T-helper 1 cell treated with Interleukin-12 subunit alpha and Interleukin-12 subunit beta and Interleukin-4 antibody, amounts not matched to agents 30 ng/mL and 1 ng/mL, for 36 hours (primary cell): ENCODE measurements around the gene RPA1. TPM values are rescaled to one million over a fixed set of nuclear protein-coding genes. Genes with fewer than 3 reads are reported as not detected.
"Not testable (repeated sequence)": the region's sequence is repeated elsewhere in the genome, so short reads cannot be mapped to it uniquely, and the experiment has no call there.

Experiments
- intact Hi-C: fragments of 100-400 bp; cut with micrococcal nuclease; formaldehyde crosslinking; loops from one replicate; pipeline ENCODE4 v1.15.1; 2024
- total RNA-seq: library from RNA; stranded (reverse); gene quantifications from 2 replicates; pipeline ENCODE4 v1.2.3, GENCODE V29; 2022

RPA1 gene
- total RNA-seq, 1 donor from 2014 or later: 281 TPM

DNA sequence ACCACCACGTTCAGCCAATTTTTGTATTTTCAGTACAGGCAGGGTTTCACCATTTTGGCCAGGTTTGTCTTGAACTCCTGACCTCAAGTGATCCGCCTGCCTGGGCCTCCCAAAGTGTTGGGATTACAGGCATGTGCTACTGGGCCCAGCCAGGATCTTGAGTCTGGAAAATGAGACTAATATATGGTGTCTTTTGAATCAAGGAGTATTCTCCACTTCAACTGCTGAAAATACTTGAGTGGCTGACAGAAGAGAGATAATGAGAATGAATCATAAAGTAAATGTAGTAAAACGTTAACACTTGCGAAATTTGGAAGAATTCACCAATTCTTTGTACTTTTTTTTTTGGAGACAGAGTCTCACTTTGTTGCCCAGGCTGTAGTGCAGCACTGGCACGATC is 16.7 kb upstream of the RPA1 start:
- intact Hi-C loops: no loop called here

DNA sequence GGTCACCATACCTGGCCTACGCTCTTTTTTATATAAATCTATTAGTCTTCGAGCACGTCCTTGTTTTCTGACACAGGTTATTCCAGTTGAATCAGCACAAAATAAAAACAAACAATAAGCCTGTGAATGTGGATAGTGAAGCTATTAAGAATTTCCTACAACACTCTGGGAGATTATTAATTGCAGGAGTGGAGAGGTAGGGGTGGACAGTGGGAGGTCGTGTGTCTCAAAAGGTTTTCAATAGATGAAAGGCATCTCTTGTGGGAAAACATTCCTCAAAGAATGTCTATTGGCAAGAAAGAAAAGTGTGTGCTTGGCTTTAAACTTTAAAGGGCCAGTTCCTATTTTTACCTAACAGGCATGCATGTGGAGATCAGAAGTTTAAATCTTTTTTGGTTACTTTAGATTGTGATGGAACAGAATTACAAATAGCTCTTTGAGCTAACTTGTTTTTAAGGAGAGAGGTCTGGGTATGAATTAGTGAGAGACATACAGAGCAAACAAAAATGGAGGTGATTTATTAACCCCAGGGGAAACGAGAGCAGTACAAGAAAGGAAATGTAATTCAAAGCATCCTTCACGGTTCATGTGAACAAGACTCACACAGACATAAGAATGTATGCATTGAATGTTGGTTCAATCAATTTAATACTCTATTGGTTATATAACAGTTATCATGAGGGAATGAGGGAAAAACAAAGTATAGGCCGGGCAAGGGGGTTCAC is 9.1 kb upstream of the RPA1 start:
- intact Hi-C loops: no loop called here

DNA sequence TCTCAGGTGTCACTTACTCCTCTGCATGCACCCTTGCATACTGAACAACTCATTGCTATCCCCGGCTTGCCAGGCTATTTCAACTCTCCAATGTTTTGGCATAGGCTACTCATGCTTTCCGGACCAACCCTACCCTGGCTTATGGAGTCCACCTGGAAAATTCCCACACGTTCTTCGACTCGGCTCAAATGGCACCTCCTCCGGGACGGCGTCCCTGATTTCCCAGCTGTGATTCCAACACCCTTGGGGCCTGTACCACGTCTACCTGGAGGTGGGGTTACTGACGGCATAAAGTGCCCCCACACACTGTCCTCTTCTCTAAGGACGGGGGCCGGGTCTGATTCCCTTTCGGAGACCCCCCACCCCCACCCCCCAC is 601 bp upstream of the RPA1 start:
- intact Hi-C loops: loop anchor here (2.0 kb wide), 1 partner anchor 202 kb away; the partner anchor contains the start of gene DPH1

DNA sequence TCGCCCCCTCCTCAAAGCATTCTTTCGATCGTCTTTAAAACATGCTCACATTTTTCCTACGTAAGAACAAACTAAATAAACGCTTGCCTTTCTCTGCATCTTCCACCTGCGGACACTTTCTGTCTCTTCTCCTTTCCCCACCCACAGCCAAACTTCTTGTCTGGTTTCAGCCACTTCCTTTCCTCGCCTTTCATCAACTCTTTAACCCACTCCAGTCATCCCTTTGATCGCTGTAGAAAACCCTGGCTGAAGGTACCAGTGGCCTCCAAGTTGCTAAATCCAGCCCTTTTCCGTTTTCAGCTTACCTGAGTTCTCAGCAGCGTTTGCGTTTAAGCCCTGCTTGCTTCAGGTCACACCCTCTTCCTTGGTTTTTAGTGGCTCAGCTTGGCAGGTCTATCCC is 483 bp downstream of the RPA1 start:
- intact Hi-C loops: loop anchor here (1.0 kb wide), 4 partner anchors 40 to 181 kb away; partner anchors contain the start of gene RILP

DNA sequence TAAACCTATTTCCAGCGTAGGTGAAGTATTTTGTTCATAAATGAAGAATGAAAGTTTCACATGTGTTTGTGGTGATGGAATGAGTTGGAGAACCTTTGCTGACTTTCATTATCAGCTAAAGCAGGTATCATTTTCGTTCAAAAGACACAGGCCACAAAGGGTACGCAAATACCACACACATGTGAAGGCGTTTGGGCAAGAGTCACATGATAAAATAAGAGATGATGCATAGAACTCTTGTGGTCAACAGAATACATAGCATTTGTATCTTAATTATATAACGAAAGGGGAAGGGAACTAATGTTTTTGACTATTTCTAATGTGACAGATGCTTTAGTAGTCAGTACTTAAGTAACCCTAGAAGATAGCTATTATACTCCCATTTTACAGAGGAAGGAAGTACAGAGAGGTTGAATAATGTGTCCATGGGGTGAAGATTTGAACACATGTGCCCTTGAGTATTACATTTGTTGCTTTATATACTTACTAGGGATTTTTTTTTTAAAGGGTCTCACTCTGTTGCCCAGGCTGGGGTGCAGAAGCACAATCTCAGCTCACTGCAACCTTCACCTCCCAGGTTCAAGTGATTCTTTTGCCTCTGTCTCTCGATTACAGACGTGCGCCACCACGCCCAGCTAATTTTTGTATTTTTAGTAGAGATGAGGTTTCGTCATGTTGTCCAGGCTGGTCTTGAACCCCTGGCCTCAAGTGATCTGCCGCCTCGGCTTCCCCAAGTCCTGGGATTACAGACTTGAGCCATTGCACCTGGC is 4.8 kb downstream of the RPA1 start:
- intact Hi-C loops: no loop called here

DNA sequence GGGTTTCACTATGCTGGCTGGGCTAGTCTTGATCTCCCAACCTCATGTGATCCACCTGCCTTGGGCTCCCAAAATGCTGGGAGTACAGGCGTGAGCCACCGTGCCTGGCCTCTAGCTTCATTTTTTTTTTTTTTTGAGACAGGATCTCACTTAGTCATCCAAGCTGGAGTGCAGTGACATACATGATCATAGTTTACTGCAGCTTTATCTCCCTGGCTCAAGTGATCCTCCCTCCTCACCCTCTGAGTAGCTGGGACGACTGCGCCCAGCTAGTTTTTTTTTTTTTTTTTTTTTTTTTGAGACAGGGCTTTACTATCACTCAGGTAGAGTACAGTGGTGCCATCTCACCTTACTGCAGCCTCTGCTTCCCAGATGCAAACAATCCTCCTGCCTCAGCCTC is 9.7 kb downstream of the RPA1 start:
- intact Hi-C loops: no loop called here

DNA sequence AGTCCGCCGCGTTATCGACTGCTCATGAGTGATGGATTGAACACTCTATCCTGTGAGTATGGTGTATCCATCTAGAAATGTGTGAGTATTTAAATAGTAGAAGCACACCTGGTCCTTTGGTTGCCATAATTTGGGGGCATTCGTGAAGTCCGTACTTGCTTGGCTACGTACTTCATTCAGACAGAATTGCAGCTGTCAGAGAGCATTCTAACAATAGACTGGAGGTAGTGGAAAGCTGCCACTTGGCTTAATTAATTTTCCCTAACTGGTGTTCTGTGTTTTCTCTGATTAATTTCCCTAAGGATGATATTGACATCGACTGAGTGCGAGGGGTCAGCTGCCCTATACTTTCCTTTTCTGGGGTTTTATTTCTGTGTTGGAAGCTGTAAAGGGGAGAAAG is 14.1 kb downstream of the RPA1 start:
- intact Hi-C loops: no loop called here

DNA sequence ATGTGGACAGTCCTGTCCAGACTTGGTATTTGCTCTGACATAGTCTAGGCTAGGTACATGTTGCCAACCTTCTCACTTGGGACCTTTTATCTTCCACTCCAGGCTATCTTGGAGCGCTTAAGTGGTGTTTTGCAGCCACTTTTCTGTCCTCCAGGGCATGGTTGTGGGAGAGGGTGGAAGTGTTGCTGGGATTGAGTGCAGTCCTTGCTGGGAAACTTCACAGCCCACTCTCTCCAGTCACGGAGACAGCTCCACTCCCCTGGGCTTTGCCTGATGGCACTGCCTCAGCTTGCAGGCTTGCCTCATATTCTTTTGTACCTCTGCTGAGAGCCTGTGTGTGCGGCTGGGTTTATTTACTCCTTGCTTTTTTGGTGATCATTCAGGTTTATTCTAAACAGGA is 17.4 kb downstream of the RPA1 start:
- intact Hi-C loops: no loop called here

DNA sequence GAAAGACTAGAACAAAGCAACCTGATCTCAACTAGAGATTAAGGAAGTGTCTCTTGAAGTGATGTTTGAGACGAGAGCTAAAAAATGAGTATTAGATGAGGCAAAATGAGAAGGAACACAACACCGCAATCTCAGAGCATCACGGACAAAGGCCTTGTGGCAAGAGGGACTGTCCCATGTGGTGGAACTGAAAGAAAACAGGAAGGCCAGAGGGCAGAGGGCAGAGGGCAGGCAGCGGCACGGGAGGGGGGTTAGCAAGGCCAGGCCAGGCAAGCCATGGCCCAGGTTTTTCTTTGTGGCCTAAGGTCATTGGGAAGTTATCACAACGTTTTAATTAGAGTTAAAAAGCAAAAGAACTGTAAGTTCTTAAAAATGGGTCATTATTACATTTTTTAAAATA is 22.5 kb downstream of the RPA1 start:
- intact Hi-C loops: no loop called here

DNA sequence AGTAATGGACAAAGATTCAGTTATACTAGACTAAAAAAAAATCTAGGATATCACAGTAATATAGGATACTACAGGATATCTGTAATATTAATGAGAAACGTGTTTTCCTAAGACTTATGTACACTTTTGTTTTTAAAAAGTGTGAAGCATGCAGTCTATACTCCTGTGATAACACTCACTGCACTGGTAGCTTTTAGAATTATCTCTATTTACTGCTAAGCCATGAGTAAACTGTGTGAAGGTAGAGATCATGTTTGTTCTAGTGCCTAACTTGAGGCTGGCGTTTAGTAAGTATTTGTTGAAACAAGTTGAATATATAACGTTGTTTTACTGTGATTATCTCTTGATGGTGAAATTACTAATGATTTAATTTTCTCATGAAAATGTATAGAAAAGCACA is 23.9 kb downstream of the RPA1 start:
- intact Hi-C loops: no loop called here

DNA sequence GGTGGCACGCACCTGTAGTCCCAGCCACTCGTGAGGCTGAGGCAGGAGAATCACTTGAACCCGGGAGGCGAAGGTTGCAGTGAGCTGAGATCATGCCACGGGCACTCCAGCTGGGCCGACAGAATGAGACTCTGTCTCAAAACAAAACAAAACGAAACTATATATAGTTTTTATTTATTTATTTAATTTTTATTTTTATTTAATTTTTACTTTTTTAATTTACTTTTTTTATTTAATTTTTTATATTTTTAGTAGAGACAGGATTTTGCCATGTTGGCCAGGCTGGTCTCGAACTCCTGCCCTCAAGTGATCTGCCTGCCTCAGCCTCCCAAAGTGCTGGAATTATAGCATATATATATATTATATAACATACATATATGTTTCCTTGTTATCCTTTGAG is 26.7 kb downstream of the RPA1 start:
- intact Hi-C loops: not testable (repeated sequence)

DNA sequence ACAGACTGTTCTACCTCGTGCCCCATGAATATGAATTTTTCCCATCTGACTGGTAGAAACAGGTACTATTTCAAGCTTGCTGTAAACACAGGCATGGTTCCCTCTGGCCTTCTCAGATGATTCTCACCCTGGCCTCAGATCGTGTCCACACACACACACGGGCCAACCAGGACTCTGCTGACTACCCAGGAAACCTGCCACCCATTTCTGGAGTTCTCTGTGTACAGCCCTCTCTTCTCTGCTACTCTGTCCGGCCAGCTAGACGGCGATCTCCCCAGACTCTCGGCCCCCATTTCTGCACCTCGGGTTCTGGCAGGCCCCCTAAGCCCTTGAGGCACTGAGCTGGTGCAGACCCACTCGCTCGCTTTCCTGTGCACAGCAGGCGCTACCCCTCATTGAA is 31.2 kb downstream of the RPA1 start:
- intact Hi-C loops: no loop called here

DNA sequence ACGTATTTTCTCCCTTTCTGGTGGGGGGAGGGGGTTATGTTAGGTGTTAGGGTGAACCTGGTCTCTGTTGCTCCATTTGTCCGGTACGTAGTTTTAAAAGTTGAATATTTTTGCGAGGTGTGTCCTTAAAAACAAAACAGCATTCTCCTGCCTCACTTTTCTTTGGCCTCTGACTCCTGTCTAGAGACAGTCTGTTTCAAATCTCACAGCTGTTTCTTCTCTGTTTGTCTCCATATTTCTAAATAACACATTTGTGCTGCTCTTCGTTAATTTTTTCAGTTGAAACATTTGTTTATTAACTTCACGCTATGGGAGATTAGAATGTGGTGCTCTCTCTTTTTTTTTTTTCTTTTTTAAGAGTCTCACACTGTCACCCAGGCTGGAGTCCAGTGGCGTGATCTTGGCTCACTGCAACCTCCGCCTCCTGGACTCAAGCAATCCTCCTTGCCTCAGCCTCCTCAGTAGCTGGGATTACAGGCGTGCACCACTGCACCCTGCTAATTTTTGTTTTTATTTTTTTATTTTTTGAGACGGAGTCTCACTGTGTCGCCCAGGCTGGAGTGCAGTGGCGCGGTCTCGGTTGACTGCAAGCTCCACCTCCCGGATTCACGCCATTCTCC is 31.7 kb downstream of the RPA1 start:
- intact Hi-C loops: no loop called here

DNA sequence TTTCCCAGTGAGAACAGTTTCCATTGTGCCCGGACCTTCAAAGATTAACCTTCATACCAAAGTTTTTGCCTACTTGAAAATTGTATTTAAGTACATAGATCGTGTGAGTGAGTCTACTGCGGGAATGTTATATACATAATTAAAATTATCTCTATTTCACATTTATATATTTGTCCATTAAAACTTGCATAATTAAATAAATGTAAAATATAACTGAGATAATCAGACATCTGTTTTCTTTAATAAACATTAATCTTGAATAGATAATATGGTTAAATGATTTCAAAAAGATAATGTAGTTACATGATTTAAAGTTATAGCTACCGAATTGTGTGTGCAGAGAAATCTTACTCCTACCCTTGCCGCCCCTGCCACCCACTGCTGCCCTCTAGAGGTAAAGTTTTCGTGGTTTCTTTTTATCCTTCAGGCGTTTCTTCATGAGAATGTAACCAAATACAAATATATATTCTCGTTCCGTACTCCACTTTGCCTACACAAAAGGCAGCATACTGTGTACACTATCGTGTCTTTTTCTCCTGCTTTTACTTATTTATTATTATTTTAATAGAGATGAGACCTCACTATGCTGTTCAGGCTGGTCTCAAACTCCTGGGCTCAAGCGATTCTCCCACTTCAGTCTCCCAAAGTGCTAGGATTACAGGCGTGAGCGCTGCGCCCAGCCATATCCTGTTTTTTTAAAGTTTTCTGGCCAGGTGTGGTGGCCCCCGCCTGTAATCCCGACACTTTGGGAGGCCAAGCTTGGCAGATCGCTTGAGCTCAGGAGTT is 35.6 kb downstream of the RPA1 start:
- intact Hi-C loops: loop anchor here (1.0 to 5.0 kb wide), 2 partner anchors 145 to 198 kb away; no protein-coding TSS in a partner anchor

DNA sequence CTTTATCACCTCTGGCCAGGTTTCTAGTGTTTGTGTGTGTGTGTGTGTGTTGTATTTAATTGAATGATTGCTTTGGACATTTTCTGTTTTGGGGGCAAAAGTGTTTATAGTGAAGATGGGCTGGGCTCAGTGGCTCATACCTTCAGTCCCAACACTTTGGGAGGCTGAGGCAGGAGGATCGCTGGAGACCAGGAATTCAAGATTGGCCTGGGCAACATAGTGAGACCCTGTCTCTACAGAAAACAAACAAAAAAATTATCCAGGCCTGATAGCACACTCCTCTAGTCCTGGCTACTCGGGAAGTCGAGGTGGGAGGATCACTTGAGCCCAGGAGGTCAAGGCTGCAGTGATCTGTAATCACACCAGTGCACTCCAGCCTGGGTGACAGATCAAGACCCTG is 37.5 kb downstream of the RPA1 start:
- intact Hi-C loops: loop anchor here (5.0 kb wide), 1 partner anchor 200 kb away; no protein-coding TSS in a partner anchor

DNA sequence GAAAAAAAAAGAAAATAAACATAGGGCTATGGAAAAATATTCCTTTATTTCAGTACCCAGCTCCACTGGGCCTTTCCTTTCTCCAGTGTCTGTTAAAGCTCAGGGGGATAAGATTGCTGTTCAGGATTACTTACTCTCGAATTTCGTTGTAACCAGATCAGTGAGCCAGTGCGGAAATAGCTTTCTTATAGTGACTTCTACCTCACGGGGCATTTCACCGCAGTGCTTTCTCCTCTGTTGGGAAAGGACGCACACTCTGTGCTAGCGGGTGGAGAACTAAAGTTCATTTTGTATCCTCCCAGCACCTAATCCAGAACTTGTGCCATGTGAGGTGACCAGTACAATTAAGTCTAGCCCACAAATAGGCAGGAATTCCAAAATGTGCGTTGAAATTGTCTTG is 38.3 kb downstream of the RPA1 start:
- intact Hi-C loops: loop anchor here (5.0 kb wide), 1 partner anchor 201 kb away; no protein-coding TSS in a partner anchor

DNA sequence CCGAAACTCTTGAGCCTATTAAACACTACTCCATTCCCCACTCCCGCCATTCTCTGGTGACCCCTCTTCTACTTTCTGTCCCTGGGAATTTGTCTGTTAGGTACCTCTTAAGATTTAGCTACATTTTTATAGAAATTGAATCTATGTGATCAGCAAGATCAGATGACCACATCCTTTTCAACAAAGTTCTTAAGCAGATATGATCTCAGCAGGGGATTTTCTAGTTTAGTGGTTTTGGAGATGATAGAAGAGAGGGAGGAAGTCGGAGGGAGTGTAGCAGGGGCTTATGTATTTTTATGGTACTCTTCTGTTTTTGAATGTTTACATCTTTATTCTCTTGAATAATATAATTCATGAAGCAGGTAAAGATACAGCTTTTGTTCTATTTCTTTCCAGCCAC is 40.8 kb downstream of the RPA1 start:
- intact Hi-C loops: loop anchor here (1.0 to 5.0 kb wide), 9 partner anchors 40 to 576 kb away; partner anchors contain the start of genes MNT, OVCA2, RILP and RPA1

DNA sequence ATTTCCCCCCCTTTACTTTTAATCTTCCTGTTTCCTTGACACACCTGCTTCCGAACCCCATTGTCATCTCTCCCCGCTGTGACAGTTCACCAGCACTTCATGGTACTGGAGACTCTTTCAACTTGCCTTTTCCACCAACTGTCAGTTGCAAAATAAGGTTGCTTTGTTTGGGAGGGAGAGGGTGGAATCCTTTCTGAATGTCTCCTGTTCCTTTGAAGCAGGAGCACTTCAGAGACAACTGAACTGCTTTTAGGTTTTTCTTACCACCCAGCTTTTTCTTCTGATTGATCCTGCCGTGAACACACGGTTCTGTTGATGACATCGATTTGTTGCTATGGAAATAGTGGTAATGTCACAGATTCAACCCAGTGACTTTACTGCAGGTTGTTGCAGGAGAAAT is 42.0 kb downstream of the RPA1 start:
- intact Hi-C loops: loop anchor here (2.0 to 5.0 kb wide), 6 partner anchors 49 to 577 kb away; partner anchors contain the start of genes MNT, OVCA2, RILP and SCARF1

DNA sequence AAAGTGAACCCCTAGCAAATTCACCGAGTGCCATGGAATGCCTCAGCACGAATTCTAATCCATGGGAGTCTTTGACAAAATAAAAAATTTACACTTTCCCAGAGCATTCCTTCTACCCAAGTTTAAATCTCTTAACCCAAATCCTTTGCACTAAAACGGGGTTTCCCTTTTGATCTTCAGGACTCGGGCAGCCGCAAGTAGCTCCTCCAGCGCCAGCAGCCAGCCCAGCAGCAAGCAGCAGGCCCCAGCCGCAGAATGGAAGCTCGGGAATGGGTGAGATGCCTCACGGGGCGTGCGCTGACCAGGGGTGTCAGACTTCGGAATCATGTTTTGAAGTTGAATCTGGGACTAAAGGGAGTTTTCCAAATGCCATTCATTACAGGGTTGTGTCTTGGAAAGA is 42.4 kb downstream of the RPA1 start:
- intact Hi-C loops: loop anchor here (5.0 kb wide), 3 partner anchors 170 to 530 kb away; partner anchors contain the start of genes MNT, OVCA2, RILP and SCARF1

DNA sequence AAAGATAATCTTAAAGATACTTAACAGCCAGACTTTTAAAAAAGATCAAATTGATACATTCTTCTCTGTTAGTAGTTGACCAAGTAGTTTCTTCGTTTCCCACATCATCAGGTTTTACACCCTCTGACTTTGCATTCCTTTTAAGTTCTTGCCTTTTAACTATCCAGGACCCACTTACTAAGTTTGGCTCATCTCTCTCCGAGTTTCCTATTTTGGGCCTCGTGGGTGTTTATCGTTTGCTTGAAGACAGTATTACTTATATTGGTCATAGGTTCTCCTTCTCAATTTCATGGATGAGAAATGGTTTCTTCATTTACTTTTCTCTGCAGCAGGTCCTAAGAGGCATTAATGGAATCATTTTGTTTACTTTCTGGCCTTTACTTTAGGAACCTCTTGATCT is 43.2 kb downstream of the RPA1 start:
- intact Hi-C loops: loop anchor here (1.0 to 5.0 kb wide), 4 partner anchors 152 to 529 kb away; partner anchors contain the start of genes MNT, OVCA2, RILP and RTN4RL1

DNA sequence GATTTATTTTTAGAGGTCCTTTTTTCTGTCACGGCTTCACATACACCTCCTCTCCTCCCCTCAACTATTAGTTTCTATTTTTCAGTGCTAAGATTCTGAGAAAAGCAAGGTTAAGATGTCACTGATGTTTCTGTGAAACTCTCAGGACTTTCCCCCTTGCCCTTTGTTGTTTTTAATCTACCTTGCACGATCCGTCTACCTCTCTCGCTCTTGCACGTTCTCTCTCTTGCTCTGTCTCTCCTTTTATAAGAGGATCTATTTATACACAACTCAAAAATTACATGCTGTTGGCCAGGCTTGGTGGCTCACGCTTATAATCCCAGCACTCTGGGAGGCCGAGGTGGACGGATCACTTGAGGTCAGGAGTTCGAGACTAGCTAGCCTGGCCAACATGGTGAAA is 43.6 kb downstream of the RPA1 start:
- intact Hi-C loops: loop anchor here (1.0 to 5.0 kb wide), 4 partner anchors 152 to 529 kb away; partner anchors contain the start of genes MNT, OVCA2, RILP and RTN4RL1
